B cell (primary cell): ENCODE data around the gene CSTF1. TPM values are rescaled to one million over a fixed set of nuclear protein-coding genes. Genes with fewer than 3 reads are reported as not detected.

Source experiments
- ATAC-seq: fragments of 200-7000 bp; cut with Tn5 transposase; one replicate; pipeline ENCODE4 v1.10.0; 2021; ENCODE audit warnings: low read depth, mild to moderate bottlenecking, moderate number of reproducible peaks, moderate library complexity
- CTCF ChIA-PET: fragments of 350-600 bp; sonication (Branson Sonifier 250); formaldehyde crosslinking; loops from one replicate; lab custom pipeline; 2021; ENCODE audit warnings: antibody characterized with exemption, inconsistent platforms; lab: Charles Lee
- POLR2A ChIA-PET: fragments of 350-600 bp; sonication (Branson Sonifier 250); formaldehyde crosslinking; loops from one replicate; lab custom pipeline; 2021; ENCODE audit warnings: antibody characterized with exemption; lab: Charles Lee
- DNase-seq: peaks from one replicate; pipeline ENCODE4 v3.0.0; 2013
- H2AFZ ChIP-seq: 2 replicates; pipeline ENCODE4 v1.6.1; 2012; ENCODE audit warnings: mild to moderate bottlenecking, low read depth, low read length; ENCODE audit not compliant: insufficient read depth, poor library complexity, severe bottlenecking
- H3K27ac ChIP-seq, 2 donors: 1 replicate in 1 of 2; 2 replicates in 1 of 2; pipeline ENCODE4 v1.5.1; 2012 to 2013; ENCODE audit warnings: low read length in 2 of 2, mild to moderate bottlenecking in 2 of 2, moderate library complexity in 1 of 2
- H3K27me3 ChIP-seq, 4 experiments: fragments of 200-600 bp in 1 of 4; sonication (generic) in 1 of 4; replicated peaks in 1 of 4; 1 replicate in 2 of 4; 2 replicates in 2 of 4; pipeline versions ENCODE4 v1.6.1 to v1.7.0; 2013 to 2016; ENCODE audit warnings: low read length in 3 of 4, mild to moderate bottlenecking in 2 of 4, mixed read lengths in 1 of 4, moderate library complexity in 1 of 4; ENCODE audit not compliant: insufficient read depth in 4 of 4, control insufficient read depth in 3 of 4; ENCODE audit errors: control extremely low read depth in 1 of 4
- H3K36me3 ChIP-seq, 2 experiments: replicated peaks in 1 of 2; 1 replicate in 1 of 2; 2 replicates in 1 of 2; pipeline versions ENCODE4 v1.6.1 to v1.7.1; 2013; ENCODE audit warnings: low read length in 1 of 2; ENCODE audit not compliant: insufficient read depth in 2 of 2, control insufficient read depth in 1 of 2; ENCODE audit errors: control extremely low read depth in 1 of 2, extremely low read depth in 1 of 2
- H3K4me1 ChIP-seq, 2 donors: fragments of 200-600 bp in 1 of 2; sonication (generic) in 1 of 2; 1 replicate in 1 of 2; 2 replicates in 1 of 2; pipeline versions ENCODE4 v1.5.1 to v1.6.1; 2013 to 2017; ENCODE audit warnings: low read length in 2 of 2; ENCODE audit not compliant: control insufficient read depth in 2 of 2, insufficient read depth in 2 of 2
- H3K4me2 ChIP-seq: replicated peaks from 2 replicates; pipeline ENCODE3; 2012; ENCODE audit warnings: mild to moderate bottlenecking, low read depth, low read length; ENCODE audit not compliant: poor library complexity, severe bottlenecking
- H3K4me3 ChIP-seq, 5 experiments: fragments of 200-600 bp in 1 of 5; sonication (generic) in 1 of 5; 1 replicate in 3 of 5; 2 replicates in 2 of 5; pipeline versions ENCODE4 v1.5.1 to v1.7.0; 2011 to 2016; ENCODE audit warnings: low read length in 4 of 5, mild to moderate bottlenecking in 4 of 5, low read depth in 2 of 5, control low read depth in 1 of 5, moderate library complexity in 1 of 5; ENCODE audit not compliant: insufficient read depth in 1 of 5; ENCODE audit errors: control extremely low read depth in 1 of 5, extremely low read depth in 1 of 5
- H3K79me2 ChIP-seq: fragments of 200-600 bp; sonication (generic); one replicate; pipeline ENCODE4 v1.6.0; 2016; ENCODE audit warnings: low read length; ENCODE audit not compliant: control insufficient read depth, insufficient read depth
- H3K9ac ChIP-seq: fragments of 200-600 bp; sonication (generic); 2 replicates; pipeline ENCODE4 v1.6.1; 2017; ENCODE audit warnings: mild to moderate bottlenecking, low read length, moderate library complexity
- H3K9me3 ChIP-seq, 3 donors: one replicate each; pipeline versions ENCODE4 v1.6.1 to v1.7.1; 2013; ENCODE audit warnings: low read length in 2 of 3; ENCODE audit not compliant: control insufficient read depth in 2 of 3, insufficient read depth in 1 of 3; ENCODE audit errors: control extremely low read depth in 1 of 3
- H4K20me1 ChIP-seq: 2 replicates; pipeline ENCODE4 v1.6.0; 2012; ENCODE audit warnings: mild to moderate bottlenecking, low read length; ENCODE audit not compliant: insufficient read depth, control insufficient read depth, poor library complexity, severe bottlenecking
- H3K27ac Mint-ChIP-seq: one replicate; pipeline ENCODE4 v1.8.0; 2021; ENCODE audit warnings: mixed read lengths
- H3K27me3 Mint-ChIP-seq: one replicate; pipeline ENCODE4 v1.8.0; 2021; ENCODE audit warnings: mixed read lengths
- H3K4me1 Mint-ChIP-seq: one replicate; pipeline ENCODE4 v1.8.0; 2021; ENCODE audit warnings: mixed read lengths
- H3K4me3 Mint-ChIP-seq: one replicate; pipeline ENCODE4 v1.8.0; 2021; ENCODE audit warnings: mixed read lengths
- H3K9me3 Mint-ChIP-seq: one replicate; pipeline ENCODE4 v1.8.0; 2022; ENCODE audit warnings: mixed read lengths; ENCODE audit not compliant: insufficient read depth
- CTCF ChIP-seq: fragments of 200-600 bp; IDR thresholded peaks from one replicate; pipeline ENCODE4 v1.8.0; 2022; ENCODE audit warnings: antibody characterized with exemption, mild to moderate bottlenecking
- EZH2 ChIP-seq: IDR thresholded peaks from 2 replicates; pipeline ENCODE4 v1.6.1; 2012; ENCODE audit warnings: borderline replicate concordance, low read depth, mild to moderate bottlenecking, moderate library complexity, low read length; ENCODE audit not compliant: insufficient read depth, poor library complexity, severe bottlenecking
- WGBS: methylation state at CpG from one replicate; pipeline ENCODE4 v1.1.5; 2013; ENCODE audit warnings: missing lambda C conversion rate; ENCODE audit not compliant: insufficient coverage; 5-methylcytosine and 5-hydroxymethylcytosine counted together
- intact Hi-C: fragments of 100-400 bp; cut with micrococcal nuclease; formaldehyde crosslinking; loops from one replicate; pipeline ENCODE4 v1.10.0; 2022
- polyA plus RNA-seq: library from polyadenylated mRNA; depleted of rRNA; stranded (reverse); fragments of >200 nt; gene quantifications from 2 replicates; pipeline ENCODE4 v1.2.3, GENCODE V29; 2012
- total RNA-seq, 2 donors: library from RNA; stranded (reverse); fragments of 120-200 nt in 1 of 2; gene quantifications; 1 replicate in 1 of 2; 2 replicates in 1 of 2; pipeline versions ENCODE4 v1.2.3 to v1.2.4, GENCODE V29; 2013 to 2022

The CSTF1 gene
- total and polyA plus RNA-seq, 2 donors (not counting 1 experiment from before 2014, with no cell fraction given) = 18.3 to 33.8 TPM

DNA sequence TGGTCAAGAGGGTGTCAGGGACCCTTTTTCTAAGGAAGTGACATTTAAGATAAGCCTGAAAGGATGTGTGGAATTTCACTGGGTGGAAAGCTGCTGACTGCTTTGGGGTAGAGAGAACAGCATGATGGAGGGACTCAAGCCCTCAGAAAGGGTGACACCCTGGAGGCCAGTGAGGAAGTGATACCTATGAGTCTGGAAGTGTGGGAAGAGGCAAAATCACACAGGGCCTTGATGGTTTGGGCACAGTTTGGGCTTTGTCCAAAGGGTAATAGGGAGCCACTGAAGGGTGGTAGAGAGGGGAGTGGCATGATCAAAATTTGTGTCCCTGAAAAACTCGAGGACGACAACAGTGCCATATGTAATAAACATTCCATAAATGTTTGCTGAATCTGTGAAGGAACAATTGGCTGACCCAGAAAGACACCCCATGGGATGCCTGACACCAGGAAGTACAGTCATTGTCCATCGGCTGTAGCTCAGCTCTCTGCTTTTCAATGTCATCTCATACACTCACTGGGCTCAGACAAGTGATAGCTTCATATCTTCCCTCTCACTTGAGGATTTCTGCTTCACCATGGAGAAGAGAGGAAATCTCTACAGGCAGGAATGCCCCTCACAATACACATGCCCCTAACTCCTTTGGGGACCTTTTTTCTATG is 40.9 kb downstream of the CSTF1 start:
- Histone ChIP-seq H3K4me2 (no peak overlapping the region), H2AFZ (no peak overlapping the region), H3K27me3 (peaks cover 0 to 4% (median 2%) of the 10 kb centered on the region in 4 experiments), H3K27ac (no peak overlapping the region), H3K79me2 (no peaks in the 10 kb centered on the region), H3K9me3 (peaks cover 0 to 1% (median 0%) of the 10 kb centered on the region in 3 donors), H3K4me3 (no peak overlapping the region), H3K36me3 (no peaks in the 10 kb centered on the region), H3K9ac (no peak overlapping the region), H3K4me1 (peaks cover 13 to 23% of the 10 kb centered on the region in 2 donors), H4K20me1 (no peaks in the 10 kb centered on the region)
- no peaks in the 10 kb centered on the region for H3K9me3 Mint-ChIP-seq
- no peak overlapping the region for H3K4me3 Mint-ChIP-seq
- intact Hi-C loops = no loop called here
- ChIA-PET CTCF (no interaction called here), POLR2A (no interaction called here)
- DNase-seq (no peak), ATAC-seq (no peak)
- H3K27me3 Mint-ChIP-seq = peaks cover 5% of the 10 kb centered on the region
- 100% methylated on average over 1 of the region's 3 CpGs for WGBS
- H3K4me1 Mint-ChIP-seq = peaks cover 29% of the 10 kb centered on the region
- TF ChIP-seq CTCF (no peak), EZH2 (no peak)
- no peak overlapping the region for H3K27ac Mint-ChIP-seq

GRCh38 chr20:56433880-56434255 is 41.4 kb downstream of the CSTF1 start:
- H3K79me2 ChIP-seq = no peaks in the 10 kb centered on the region
- intact Hi-C loops = no loop called here
- Mint-ChIP-seq H3K27me3 (peaks cover 5% of the 10 kb centered on the region), H3K4me3 (no peak overlapping the region), H3K4me1 (peaks cover 24% of the 10 kb centered on the region), H3K27ac (no peak overlapping the region), H3K9me3 (no peaks in the 10 kb centered on the region)
- POLR2A ChIA-PET = no interaction called here
- WGBS = 83% methylated on average over 2 of the region's 6 CpGs
- no peak overlapping the region for H3K4me3 ChIP-seq
- no peak for DNase-seq
- no peak overlapping the region for H2AFZ ChIP-seq
- H3K9me3 ChIP-seq = peaks cover 0 to 1% (median 0%) of the 10 kb centered on the region in 3 donors
- H3K27ac ChIP-seq = no peak overlapping the region
- no peaks in the 10 kb centered on the region for H4K20me1 ChIP-seq
- H3K4me1 ChIP-seq = peaks cover 13 to 18% of the 10 kb centered on the region in 2 donors
- ATAC-seq = no peak
- no peak overlapping the region for H3K9ac ChIP-seq
- CTCF ChIA-PET = no interaction called here
- H3K27me3 ChIP-seq = peaks cover 0 to 3% (median 0%) of the 10 kb centered on the region in 4 experiments
- no peaks in the 10 kb centered on the region for H3K36me3 ChIP-seq
- no peak overlapping the region for H3K4me2 ChIP-seq
- no peak for TF ChIP-seq CTCF
- no peak for TF ChIP-seq EZH2
